RWPE2 (cell line): ENCODE data around the gene DUSP10.

Source experiments
- ATAC-seq: fragments of 200-7000 bp; cut with Tn5 transposase; 3 replicates; pipeline ENCODE4 v1.9.1; 2021; ENCODE audit warnings: low read depth
- DNase-seq: peaks from one replicate; pipeline ENCODE4 v3.0.0-alpha.2; 2020; ENCODE audit warnings: low spot score
- H3K27ac ChIP-seq: fragments of 450-650 bp; 2 replicates; pipeline ENCODE4 v1.5.1; 2017; ENCODE audit warnings: mild to moderate bottlenecking; ENCODE audit not compliant: poor library complexity, severe bottlenecking
- H3K27me3 ChIP-seq: fragments of 250-450 bp; sonication (Bioruptor Pico); 2 replicates; pipeline ENCODE4 v1.5.1; 2021; ENCODE audit warnings: mild to moderate bottlenecking, moderate library complexity; ENCODE audit not compliant: insufficient read depth, poor library complexity, severe bottlenecking
- H3K36me3 ChIP-seq: fragments of 250-450 bp; sonication (Bioruptor Pico); 2 replicates; pipeline ENCODE4 v1.5.1; 2020; ENCODE audit warnings: low read depth, mild to moderate bottlenecking, moderate library complexity
- H3K4me1 ChIP-seq: fragments of 250-450 bp; sonication (Bioruptor Pico); 2 replicates; pipeline ENCODE4 v1.5.1; 2021; ENCODE audit warnings: mild to moderate bottlenecking, moderate library complexity; ENCODE audit not compliant: insufficient read depth, poor library complexity, severe bottlenecking
- H3K4me3 ChIP-seq: fragments of 250-450 bp; sonication (Bioruptor Pico); 2 replicates; pipeline ENCODE4 v1.5.1; 2021; ENCODE audit warnings: mild to moderate bottlenecking, moderate library complexity; ENCODE audit not compliant: severe bottlenecking
- H3K9me3 ChIP-seq: fragments of 250-450 bp; sonication (Bioruptor Pico); 2 replicates; pipeline ENCODE4 v1.5.1; 2021; ENCODE audit warnings: mild to moderate bottlenecking, moderate library complexity; ENCODE audit not compliant: severe bottlenecking
- TF ChIP-seq, protein P1 (sequence below): fragments of 450-650 bp; IDR thresholded peaks from one replicate; pipeline ENCODE4 v1.5.1; 2017; ENCODE audit warnings: mild to moderate bottlenecking, moderate library complexity; ENCODE audit not compliant: poor library complexity, severe bottlenecking

The DUSP10 gene

DNA sequence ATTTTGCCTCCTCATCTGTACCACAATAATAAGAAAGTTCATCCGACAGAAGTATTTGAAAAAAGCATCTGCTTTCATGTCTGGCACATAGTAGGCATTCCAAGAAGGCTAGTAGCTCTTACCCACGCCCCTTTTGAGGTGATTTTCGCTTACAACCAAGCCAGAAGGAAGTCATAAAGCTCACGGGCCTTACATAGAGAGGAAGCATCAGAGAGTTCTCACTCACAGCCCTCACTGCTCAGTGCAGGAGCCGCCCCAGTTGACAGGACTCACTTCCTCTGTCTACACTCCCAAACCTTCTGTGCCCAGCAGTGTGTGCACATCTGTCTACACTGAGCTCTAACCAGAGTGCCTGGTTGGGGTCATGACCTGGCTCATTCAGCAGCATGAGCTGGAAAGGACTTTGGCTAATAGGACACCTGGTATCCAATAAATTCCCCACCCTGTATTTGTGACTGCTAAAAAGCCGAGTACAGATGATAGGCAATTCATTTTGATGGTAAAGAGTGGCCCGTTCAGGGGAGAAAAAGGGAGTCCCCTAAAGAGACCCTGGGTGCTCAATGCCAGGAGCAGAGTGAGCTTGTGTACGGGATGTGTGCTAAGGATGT is 36.8 kb upstream of the DUSP10 start:
- Histone ChIP-seq H3K4me3 (no peak overlapping the region), H3K27ac (no peak overlapping the region), H3K36me3 (no peaks in the 10 kb centered on the region), H3K4me1 (no peaks in the 10 kb centered on the region), H3K27me3 (no peaks in the 10 kb centered on the region), H3K9me3 (no peaks in the 10 kb centered on the region)
- no peak for ATAC-seq
- DNase-seq = no peak
- TF ChIP-seq, protein P1, sequence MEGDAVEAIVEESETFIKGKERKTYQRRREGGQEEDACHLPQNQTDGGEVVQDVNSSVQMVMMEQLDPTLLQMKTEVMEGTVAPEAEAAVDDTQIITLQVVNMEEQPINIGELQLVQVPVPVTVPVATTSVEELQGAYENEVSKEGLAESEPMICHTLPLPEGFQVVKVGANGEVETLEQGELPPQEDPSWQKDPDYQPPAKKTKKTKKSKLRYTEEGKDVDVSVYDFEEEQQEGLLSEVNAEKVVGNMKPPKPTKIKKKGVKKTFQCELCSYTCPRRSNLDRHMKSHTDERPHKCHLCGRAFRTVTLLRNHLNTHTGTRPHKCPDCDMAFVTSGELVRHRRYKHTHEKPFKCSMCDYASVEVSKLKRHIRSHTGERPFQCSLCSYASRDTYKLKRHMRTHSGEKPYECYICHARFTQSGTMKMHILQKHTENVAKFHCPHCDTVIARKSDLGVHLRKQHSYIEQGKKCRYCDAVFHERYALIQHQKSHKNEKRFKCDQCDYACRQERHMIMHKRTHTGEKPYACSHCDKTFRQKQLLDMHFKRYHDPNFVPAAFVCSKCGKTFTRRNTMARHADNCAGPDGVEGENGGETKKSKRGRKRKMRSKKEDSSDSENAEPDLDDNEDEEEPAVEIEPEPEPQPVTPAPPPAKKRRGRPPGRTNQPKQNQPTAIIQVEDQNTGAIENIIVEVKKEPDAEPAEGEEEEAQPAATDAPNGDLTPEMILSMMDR = no peak

DNA sequence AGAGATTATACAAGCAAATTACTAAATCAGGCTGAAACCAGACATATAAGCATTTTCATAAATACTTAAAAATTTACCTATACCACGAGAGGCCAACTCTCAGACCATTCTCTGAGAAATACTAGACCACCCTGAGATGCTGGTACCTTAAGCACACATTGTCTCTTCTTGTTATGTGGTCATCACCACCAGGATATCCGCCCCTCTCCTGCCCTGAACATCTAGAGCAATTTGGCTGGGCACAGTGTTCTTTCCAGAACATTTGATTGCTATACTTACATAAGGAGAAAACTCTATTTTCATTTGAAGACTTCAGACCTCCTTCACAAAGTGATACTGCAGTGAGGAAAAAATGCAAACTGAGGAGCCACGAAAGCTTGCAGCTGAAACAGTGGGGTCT is 36.2 kb upstream of the DUSP10 start:
- Histone ChIP-seq H3K27me3 (no peaks in the 10 kb centered on the region), H3K9me3 (no peaks in the 10 kb centered on the region), H3K4me3 (no peak overlapping the region), H3K36me3 (no peaks in the 10 kb centered on the region), H3K27ac (no peak overlapping the region), H3K4me1 (no peaks in the 10 kb centered on the region)
- ATAC-seq (no peak), DNase-seq (no peak)
- TF ChIP-seq, protein P1 = no peak

DNA sequence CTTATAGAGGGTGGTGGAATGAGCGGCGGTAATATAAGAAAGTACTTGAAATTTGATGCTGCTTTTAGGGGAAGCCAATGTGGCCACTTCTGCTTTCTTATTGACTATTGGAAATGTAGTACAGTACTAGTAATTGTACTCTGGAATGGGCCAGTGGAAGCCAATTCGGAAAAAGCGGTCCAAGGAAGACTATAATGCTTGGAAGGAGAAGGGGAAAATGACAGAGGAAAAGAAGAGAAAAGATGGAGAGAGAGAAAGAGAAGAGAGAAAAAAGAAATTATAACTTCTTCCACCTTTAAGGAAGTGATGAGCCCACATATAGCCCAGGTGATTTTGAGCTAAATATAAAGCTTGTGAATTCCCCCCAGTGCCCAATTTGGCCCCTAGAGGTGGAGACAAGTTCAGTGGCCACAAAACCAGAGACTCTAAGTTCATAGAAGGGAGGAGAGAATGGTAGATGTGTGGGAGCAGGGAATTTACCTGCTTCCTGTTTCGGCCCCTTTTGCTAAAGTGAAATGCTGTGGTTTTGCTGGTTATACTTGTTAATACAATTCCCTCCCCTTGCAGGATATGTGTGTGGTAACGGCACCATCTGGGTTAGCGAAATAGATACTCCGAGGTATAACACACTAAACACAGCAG is 35.7 kb upstream of the DUSP10 start:
- H3K27me3 ChIP-seq = no peaks in the 10 kb centered on the region
- no peaks in the 10 kb centered on the region for H3K9me3 ChIP-seq
- no peaks in the 10 kb centered on the region for H3K36me3 ChIP-seq
- DNase-seq (no peak), ATAC-seq (no peak)
- H3K27ac ChIP-seq = no peak overlapping the region
- no peak overlapping the region for H3K4me3 ChIP-seq
- TF ChIP-seq, protein P1 = no peak
- H3K4me1 ChIP-seq = no peaks in the 10 kb centered on the region

DNA sequence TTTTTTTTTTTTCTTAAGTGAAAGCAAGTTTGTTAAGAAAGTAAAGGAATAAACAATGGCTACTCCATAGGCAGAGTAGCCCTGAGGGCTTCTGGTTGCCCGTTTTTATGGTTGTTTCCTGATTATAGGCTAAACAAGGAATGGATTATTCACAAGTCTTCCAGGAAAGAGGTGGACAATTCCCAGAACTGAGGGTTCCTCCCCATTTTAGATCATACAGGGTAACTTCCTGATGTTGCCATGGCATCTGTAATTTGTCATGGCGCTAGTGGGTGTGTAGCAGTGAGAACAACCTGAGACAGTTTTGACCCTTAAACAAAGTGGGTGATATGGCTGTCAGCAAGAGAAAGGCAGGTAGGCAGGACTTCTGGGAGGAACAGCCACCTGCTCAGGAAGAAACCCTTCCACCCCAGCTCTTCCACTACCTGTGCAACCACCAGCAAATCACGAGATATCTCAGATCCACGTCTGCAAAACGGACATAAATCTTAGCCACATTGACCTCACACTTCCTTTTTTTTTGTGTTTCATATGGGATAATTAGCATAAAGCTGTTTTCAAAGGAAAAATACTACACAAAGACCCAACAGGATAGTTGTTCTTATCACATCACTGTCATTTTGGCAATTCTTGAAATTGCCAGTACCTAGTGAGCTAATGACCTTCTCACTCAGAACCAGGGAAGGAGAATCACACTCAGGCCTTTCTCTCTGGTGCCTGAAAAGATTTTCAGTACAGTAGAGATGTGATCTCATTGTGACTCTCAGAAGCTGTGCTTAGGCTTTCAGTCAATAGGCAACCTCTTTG is 34.8 kb upstream of the DUSP10 start:
- H3K9me3 ChIP-seq = no peaks in the 10 kb centered on the region
- no peaks in the 10 kb centered on the region for H3K27me3 ChIP-seq
- no peak overlapping the region for H3K4me3 ChIP-seq
- H3K36me3 ChIP-seq = no peaks in the 10 kb centered on the region
- no peaks in the 10 kb centered on the region for H3K4me1 ChIP-seq
- DNase-seq (no peak), ATAC-seq (no peak)
- TF ChIP-seq, protein P1 = no peak
- no peak overlapping the region for H3K27ac ChIP-seq

DNA sequence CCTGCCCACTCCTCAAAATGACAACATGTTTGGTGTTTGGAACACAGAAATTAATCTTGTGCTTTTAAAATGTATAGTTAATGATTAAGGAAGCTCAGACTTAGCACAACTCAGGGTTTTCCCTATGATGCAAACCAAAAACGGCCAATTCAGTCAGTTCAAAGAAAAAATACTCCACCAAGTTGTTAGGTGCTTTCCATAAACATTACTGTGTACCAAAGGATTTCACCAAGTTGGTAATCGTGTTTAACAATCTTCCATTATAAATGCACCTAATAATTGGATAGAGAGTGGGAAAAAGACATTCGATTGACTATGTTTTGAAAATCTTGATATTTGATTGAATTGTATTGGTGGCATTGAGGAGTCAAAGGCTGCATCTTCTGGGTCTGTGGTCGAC is 33.3 kb upstream of the DUSP10 start:
- H3K4me3 ChIP-seq = no peak overlapping the region
- DNase-seq (no peak), ATAC-seq (no peak)
- TF ChIP-seq, protein P1 = no peak
- no peaks in the 10 kb centered on the region for H3K27me3 ChIP-seq
- no peaks in the 10 kb centered on the region for H3K9me3 ChIP-seq
- no peaks in the 10 kb centered on the region for H3K4me1 ChIP-seq
- no peaks in the 10 kb centered on the region for H3K36me3 ChIP-seq
- no peak overlapping the region for H3K27ac ChIP-seq
